ENCODE measurements around the gene PXDN. TPM values are rescaled to one million over a fixed set of nuclear protein-coding genes. Genes with fewer than 3 reads are reported as not detected.

PXDN gene
- total and polyA plus RNA-seq, 2 of the 13 experiments (the other 11 are each of a cell fraction or from before 2014, with no cell fraction given), result not detected

DNA sequence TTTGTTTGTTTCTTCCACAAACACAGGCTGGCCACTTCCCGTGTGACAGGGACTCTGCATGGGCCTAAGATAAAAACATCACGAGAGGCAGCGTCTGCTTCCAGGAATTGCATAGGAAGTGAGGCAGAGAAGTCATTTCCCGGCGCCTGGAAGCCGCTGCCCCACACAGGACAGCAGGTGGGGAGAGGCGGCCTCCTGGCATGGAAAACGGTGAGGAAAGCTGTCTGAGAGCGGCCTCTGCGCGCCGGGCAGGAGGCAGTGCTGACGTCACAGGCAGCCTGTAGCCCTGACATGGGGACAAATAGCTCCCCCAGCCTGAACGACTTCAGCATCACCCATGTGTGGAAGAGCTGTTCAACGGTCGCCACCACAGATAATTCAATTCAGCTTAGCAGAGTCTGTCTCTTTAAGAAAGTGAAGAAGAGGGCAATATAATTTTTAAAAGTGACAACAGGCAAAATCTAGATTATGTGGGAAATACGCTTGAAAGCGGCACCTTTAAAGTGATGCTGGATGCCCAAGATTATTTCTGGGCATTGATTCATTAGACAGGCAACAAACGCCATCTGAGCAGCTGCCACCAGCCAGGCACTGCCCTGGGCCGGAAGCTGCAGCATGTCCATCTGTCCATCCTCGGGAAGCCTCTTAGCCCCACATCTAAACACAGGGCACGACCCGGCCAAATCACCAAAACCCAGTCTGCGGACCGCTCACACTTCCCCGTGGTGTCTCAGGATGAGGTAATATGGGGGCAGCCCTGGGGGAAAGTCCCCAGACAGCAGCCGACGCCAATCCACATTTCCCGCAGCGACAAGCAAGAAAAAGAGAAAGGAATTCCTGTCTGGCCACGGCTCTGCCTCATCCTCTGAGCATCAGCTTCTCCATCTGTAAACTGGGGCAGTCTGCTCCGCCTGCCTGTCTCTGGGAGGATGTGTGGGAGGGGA is 138.9 kb downstream of the PXDN start:
- Histone ChIP-seq H4K20me1 (ENCODE audit: insufficient read depth, low read length) (no peaks in the 10 kb centered on the region), H3K9me3 (ENCODE audit: low read length) (no peaks in the 10 kb centered on the region), H3K4me2 (ENCODE audit: low read depth, low read length) (no peak overlapping the region), H3K79me2 (ENCODE audit: insufficient read depth, low read length) (no peaks in the 10 kb centered on the region), H3K4me3 (replicated peaks in 1 of 3; ENCODE audit: insufficient read depth in 1 of 3, low read depth in 2 of 3, low read length in 3 of 3) (no peak overlapping the region), H3K27me3 (ENCODE audit: control insufficient read depth in 1 of 2, insufficient read depth in 2 of 2, low read length in 2 of 2) (peaks cover 4 to 56% of the 10 kb centered on the region in 2 experiments; a peak in 4 of 5 replicates), H3K9ac (ENCODE audit: insufficient read depth, low read depth, low read length) (no peak overlapping the region), H3K36me3 (replicated peaks in 1 of 2; ENCODE audit: control insufficient read depth in 1 of 2, insufficient read depth in 2 of 2, low read length in 2 of 2) (no peaks in the 10 kb centered on the region), H3K4me1 (ENCODE audit: insufficient read depth, low read length) (peaks cover 17% of the 10 kb centered on the region), H3K27ac (ENCODE audit: extremely low read length, insufficient read depth, low read length) (no peak overlapping the region), H2AFZ (ENCODE audit: low read length) (no peak overlapping the region)
- WGBS (ENCODE audit: low lambda C conversion rate), result 17% methylated on average over 28 of the region's 32 CpGs
- FAIRE-seq (no peak), DNase-seq (ENCODE audit: low spot score) (no peak), ATAC-seq (peak; percentile 16; the same call in 2 of the 3 replicates)
- ChIA-PET CTCF (ENCODE audit: low intra/inter-chr PET ratio, low total read pairs) (no interaction called here), POLR2A (no interaction called here)
- BruUV-seq (replicated peaks), result no TSS peak
- TF ChIP-seq CREB1 (IDR thresholded peaks at IDR 0.05) (peak; percentile 95), CREB1 (CRISPR knock-in tag; IDR thresholded peaks at IDR 0.05) (no peak), PAX8 (CRISPR knock-in tag; IDR thresholded peaks at IDR 0.05; ENCODE audit: borderline replicate concordance) (no peak)
- intact Hi-C loops (cut with micrococcal nuclease; ENCODE audit: unreplicated experiment), result no loop called here
- in situ Hi-C loops (cut with HindIII; ENCODE audit: extremely low pct_ligation_motif_present, low pct_unique_long_range_greater_than_20kb), result no loop called here

DNA sequence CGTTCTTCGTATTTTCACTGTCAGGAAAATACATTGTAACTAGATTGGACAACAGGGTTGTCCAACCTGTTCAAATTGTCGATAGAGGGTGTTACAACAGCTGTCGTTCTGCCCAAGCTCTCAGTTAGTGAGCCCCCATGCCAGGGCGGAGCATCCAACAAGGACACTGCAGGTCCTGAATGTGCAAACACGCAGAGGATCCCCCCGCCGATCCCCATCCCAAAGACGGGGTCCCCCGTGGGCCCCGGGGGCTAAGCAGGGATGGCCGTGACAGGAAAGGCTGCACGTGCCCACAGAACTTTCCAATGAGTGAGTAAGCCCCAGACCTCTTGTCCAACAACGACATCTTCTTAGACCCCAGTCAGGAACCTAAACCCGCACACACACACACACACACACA is 140.8 kb downstream of the PXDN start:
- Histone ChIP-seq H3K4me1 (ENCODE audit: insufficient read depth, low read length) (peaks cover 19% of the 10 kb centered on the region), H3K27me3 (ENCODE audit: control insufficient read depth in 1 of 2, insufficient read depth in 2 of 2, low read length in 2 of 2) (peaks cover 4 to 42% of the 10 kb centered on the region in 2 experiments; a peak in 4 of 5 replicates), H3K9me3 (ENCODE audit: low read length) (no peaks in the 10 kb centered on the region), H3K4me2 (ENCODE audit: low read depth, low read length) (no peak overlapping the region), H3K27ac (ENCODE audit: extremely low read length, insufficient read depth, low read length) (no peak overlapping the region), H3K79me2 (ENCODE audit: insufficient read depth, low read length) (no peaks in the 10 kb centered on the region), H4K20me1 (ENCODE audit: insufficient read depth, low read length) (no peaks in the 10 kb centered on the region), H2AFZ (ENCODE audit: low read length) (no peak overlapping the region), H3K9ac (ENCODE audit: insufficient read depth, low read depth, low read length) (no peak overlapping the region), H3K4me3 (replicated peaks in 1 of 3; ENCODE audit: insufficient read depth in 1 of 3, low read depth in 2 of 3, low read length in 3 of 3) (no peak overlapping the region), H3K36me3 (replicated peaks in 1 of 2; ENCODE audit: control insufficient read depth in 1 of 2, insufficient read depth in 2 of 2, low read length in 2 of 2) (no peaks in the 10 kb centered on the region)
- FAIRE-seq (no peak), ATAC-seq (no peak), DNase-seq (ENCODE audit: low spot score) (no peak)
- intact Hi-C loops (cut with micrococcal nuclease; ENCODE audit: unreplicated experiment) (no loop called here), in situ Hi-C loops (cut with HindIII; ENCODE audit: extremely low pct_ligation_motif_present, low pct_unique_long_range_greater_than_20kb) (no loop called here)
- no TSS peak for BruUV-seq (replicated peaks)
- ChIA-PET POLR2A (no interaction called here), CTCF (ENCODE audit: low intra/inter-chr PET ratio, low total read pairs) (no interaction called here)
- 89% methylated on average over 8 of the region's 15 CpGs for WGBS (ENCODE audit: low lambda C conversion rate)
- TF ChIP-seq BCL6 (CRISPR knock-in tag; IDR thresholded peaks at IDR 0.05) (no peak), SP4 (CRISPR knock-in tag; IDR thresholded peaks at IDR 0.05) (no peak), ZNF891 (CRISPR knock-in tag; IDR thresholded peaks at IDR 0.05) (no peak), FOXM1 (CRISPR knock-in tag; IDR thresholded peaks at IDR 0.05) (no peak), PHF20 (CRISPR knock-in tag; IDR thresholded peaks at IDR 0.05) (no peak), KAT2B (IDR thresholded peaks at IDR 0.05; ENCODE audit: borderline replicate concordance, low read depth, low read length) (no peak), NFRKB (IDR thresholded peaks at IDR 0.05) (no peak), SATB2 (CRISPR knock-in tag; IDR thresholded peaks at IDR 0.05) (no peak)
- TF ChIP-seq, protein P1, sequence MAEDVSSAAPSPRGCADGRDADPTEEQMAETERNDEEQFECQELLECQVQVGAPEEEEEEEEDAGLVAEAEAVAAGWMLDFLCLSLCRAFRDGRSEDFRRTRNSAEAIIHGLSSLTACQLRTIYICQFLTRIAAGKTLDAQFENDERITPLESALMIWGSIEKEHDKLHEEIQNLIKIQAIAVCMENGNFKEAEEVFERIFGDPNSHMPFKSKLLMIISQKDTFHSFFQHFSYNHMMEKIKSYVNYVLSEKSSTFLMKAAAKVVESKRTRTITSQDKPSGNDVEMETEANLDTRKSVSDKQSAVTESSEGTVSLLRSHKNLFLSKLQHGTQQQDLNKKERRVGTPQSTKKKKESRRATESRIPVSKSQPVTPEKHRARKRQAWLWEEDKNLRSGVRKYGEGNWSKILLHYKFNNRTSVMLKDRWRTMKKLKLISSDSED (CRISPR knock-in tag; IDR thresholded peaks at IDR 0.05), result no peak
- TF ChIP-seq, protein P2, sequence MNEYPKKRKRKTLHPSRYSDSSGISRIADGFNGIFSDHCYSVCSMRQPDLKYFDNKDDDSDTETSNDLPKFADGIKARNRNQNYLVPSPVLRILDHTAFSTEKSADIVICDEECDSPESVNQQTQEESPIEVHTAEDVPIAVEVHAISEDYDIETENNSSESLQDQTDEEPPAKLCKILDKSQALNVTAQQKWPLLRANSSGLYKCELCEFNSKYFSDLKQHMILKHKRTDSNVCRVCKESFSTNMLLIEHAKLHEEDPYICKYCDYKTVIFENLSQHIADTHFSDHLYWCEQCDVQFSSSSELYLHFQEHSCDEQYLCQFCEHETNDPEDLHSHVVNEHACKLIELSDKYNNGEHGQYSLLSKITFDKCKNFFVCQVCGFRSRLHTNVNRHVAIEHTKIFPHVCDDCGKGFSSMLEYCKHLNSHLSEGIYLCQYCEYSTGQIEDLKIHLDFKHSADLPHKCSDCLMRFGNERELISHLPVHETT (CRISPR knock-in tag; conservative IDR thresholded peaks at IDR 0.05), result no peak
- TF ChIP-seq, protein P3, sequence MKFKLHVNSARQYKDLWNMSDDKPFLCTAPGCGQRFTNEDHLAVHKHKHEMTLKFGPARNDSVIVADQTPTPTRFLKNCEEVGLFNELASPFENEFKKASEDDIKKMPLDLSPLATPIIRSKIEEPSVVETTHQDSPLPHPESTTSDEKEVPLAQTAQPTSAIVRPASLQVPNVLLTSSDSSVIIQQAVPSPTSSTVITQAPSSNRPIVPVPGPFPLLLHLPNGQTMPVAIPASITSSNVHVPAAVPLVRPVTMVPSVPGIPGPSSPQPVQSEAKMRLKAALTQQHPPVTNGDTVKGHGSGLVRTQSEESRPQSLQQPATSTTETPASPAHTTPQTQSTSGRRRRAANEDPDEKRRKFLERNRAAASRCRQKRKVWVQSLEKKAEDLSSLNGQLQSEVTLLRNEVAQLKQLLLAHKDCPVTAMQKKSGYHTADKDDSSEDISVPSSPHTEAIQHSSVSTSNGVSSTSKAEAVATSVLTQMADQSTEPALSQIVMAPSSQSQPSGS (CRISPR knock-in tag; IDR thresholded peaks at IDR 0.05), result no peak
